T-helper 1 cell (primary cell): ENCODE data around the gene LINS1.

Experiments used
- DNase-seq, 5 donors: peaks; one replicate each; pipeline ENCODE4 v3.0.0-alpha.2; 2012 to 2020
- total RNA-seq, 4 donors: gene quantifications; one replicate each; lab custom pipeline; 2026; lab: John Stamatoyannopoulos, UW

Gene LINS1, protein sequence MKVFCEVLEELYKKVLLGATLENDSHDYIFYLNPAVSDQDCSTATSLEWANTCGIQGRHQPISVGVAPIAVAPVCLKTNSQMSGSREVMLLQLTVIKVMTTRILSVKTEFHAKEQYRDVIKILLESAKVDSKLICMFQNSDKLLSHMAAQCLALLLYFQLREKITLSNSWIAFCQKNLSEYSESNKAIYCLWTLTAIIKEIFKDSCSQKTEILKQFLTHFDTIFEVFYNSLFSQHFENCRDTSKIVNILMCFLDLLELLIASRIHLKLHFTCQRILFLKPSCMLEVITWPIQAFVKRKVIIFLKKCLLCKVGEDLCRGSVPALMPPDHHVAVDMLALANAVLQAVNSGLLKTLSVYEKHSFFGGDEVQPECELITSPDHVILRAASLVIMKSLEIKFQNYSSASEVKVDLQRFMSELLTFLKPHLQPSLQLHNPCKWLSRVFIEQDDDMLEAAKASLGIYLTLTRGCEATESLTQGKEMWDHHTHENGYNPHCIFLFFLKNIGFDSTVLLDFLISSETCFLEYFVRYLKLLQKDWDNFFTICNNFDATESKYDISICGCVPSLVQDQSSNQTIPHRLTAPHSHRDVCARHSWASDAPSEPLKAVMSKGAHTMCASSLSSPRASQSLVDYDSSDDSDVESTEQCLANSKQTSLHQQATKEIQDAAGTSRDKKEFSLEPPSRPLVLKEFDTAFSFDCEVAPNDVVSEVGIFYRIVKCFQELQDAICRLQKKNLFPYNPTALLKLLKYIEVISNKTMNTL
- 42.6 to 99.6 (median 73.7) reads per million in 4 donors for total RNA-seq

DNA sequence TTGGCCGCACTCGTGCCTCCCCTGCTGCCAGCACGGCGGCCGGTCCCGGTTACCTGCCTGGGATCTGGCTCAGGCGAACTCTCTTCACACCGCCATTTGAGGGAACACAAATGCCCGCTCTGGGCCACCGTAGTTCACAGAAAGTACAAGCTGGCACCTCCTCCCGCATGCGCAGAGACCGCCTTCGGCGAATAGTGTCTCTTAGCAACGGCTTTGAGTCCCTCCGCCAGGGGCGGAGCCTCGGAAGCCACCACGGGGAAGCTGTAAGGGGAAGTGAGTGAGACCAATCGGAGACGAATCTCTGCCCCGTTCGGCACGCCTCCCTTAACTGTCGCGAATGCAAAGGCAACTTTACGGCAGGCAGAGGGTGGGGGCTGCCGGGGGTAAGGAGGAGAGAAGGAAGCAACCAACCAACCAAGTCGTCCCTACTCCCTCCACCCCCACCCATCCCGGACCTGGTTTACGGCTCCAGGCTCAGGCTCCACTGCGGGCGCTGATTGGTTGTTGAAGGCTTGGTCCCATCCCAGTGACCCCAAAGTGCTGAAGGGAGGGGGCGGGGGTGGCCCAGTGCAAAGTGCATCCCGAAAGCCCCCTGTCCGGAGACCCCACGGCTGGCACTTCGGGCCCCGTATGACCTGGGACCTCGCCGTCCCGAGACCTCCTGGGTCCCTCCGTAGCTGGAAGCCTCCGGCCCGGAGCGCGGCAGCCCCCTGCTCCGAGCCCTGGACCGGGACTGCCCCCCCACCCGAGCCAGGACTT lies at the start of gene LINS1, which contains the start of gene ASB7:
TSS of gene LINS1 (minus strand) at position 121 of the 759 bp plus-strand sequence. CDS start 21,342 bp downstream, outside the sequence.
TSS of gene ASB7 (plus strand) at position 526 of the 759 bp plus-strand sequence. CDS start 9,628 bp downstream, outside the sequence.
- peak; percentile 98 to 100 (median 99) for DNase-seq

GRCh38 chr15:100651253-100651652 lies 49.3 kb upstream of the LINS1 start:
- DNase-seq = no peak

- DNase-seq = no peak
These were observed 48.7 kb upstream of the LINS1 start for GRCh38 chr15:100650685-100651084.

GRCh38 chr15:100648951-100649350 lies 47.0 kb upstream of the LINS1 start:
- DNase-seq = no peak

DNA sequence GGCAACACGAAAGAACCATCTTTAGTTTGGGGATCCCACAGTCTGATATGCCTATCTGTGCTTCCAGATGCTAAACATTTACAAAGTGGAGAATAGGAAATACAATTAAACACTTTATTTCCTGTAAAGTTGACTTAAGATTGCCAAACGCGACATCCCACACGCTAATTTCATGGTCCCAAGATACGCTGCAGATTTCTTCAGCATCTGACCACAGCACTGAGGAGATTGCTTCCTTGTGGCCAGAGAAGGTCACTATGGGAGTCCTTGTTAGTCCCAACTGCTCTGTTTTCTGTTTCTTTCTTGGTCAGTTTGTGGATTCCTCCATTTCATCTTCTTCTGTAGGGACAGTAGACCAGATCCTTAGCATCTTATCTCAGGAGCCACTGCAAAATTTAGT lies 43.7 kb upstream of the LINS1 start:
- no peak for DNase-seq

DNA sequence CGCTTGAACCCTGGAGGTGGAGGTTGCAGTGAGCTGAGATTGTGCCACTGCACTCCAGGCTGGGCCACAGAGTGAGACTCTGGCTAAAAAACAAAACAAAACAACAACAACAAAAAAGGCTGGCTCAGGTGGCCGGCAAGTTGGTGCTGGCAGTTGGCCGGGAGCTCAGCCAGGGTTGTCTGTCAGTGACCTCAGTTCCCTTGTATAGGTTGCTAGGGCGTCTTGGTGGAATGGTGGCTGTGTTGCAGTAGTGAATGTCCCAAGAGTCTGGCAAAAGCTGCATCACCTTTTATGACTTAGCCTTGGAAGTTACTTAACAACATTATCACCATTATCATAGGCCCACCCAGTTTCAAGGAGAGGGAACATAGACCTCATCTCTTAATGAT lies 41.0 kb upstream of the LINS1 start:
- DNase-seq = no peak

GRCh38 chr15:100642213-100642949 lies 40.4 kb upstream of the LINS1 start:
- no peak for DNase-seq

- DNase-seq = no peak
These were observed 36.3 kb upstream of the LINS1 start for GRCh38 chr15:100638177-100638730.

DNA sequence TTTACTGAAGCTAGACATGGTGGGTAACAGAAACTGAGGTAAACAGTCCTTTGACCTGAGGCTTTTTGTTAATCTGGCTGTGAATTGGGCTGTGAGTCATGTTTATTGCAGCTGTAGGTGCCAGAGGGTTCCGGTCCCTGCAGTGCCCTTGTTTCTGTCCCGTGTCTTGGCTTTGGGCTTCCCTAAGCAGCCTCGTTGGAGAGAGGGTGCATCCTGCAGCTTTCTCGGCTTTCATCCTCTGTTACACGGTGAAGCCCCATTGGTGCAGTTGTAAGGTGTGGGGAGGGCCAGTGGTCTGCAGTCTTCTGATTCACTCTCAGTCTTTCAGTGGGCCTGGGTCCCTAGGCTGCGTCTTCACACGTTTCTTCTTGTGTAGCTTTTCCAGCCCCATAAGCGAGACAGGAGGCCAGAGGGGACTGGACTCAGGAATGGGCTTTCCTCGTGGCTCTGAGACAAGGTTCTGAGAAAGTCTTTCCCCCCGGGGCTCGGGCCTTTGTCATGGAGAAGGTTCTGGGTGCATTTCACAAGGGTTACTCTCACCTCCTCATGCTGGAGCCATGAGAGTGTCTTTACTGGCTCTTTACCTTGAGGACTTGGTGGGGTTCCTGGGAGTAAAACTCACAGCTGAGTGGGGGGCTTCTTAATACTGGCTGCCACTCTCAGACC lies 33.6 kb upstream of the LINS1 start:
- DNase-seq = no peak

DNA sequence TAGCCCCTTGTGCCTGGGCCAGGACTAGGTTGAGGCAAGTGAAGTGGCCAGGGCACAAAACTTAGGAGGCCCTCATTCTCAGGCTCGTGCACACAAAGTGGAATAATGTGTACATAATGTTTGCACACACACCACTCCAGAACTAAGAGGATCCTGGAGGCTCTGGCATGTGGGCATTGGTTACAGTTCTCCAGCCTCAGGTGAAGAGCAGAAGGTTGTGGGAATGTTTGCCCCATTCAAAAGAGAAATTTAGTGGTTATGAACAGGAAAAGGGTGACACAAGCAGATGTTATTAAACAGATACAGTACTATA lies 31.7 kb upstream of the LINS1 start:
- no peak for DNase-seq

GRCh38 chr15:100631831-100632230 lies 29.8 kb upstream of the LINS1 start:
- DNase-seq = no peak

- DNase-seq = no peak
These were observed 26.8 kb upstream of the LINS1 start for GRCh38 chr15:100628746-100629145.

DNA sequence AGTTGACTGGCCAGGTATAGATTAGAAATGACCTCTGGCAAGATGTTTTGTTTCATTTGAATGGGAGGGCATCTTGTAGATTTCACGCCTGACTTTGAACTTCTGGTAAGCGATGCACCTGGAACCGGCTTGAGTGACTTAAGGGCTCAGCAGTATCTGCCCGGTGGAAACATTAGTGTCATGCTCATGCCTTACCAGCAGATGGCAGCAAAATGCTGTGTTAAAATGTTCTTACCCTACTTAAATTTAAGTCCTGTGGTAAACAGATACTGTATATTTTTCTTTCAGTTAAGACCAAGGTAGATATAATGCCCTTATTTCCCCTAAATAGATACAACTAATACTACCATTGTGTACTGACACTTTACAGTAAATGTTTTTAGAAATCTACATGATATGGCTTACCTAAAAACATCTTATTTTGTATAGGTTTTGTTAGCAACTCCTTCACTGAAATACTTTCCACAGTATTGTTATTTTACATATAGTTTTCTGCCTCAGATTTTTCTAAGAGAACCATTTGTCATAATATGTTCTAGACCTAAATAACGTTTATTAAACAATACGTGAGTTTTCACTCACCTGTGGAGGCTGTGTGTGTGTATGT lies 25.9 kb upstream of the LINS1 start:
- DNase-seq = peak; percentile 18 to 72 (median 43)

DNA sequence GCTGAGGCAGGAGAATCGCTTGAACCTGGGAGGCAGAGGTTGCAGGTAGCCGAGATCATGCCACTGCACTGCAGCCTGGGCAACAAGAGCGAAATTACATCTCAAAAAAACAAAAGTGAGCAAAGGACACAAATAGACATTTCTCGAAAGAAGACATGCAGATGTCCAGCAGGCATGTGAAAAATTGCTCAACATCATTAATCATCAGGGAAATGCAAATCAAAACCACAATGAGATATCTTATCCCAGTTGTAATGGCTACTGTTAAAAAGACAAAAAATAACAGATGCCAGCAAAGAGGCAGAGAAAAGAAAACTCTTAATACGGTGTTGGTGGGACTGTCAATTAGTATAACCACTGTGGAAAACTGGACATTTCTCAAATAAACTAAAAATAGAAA lies 21.3 kb upstream of the LINS1 start:
- DNase-seq = no peak

GRCh38 chr15:100616700-100617099 lies 14.7 kb upstream of the LINS1 start:
- no peak for DNase-seq

DNA sequence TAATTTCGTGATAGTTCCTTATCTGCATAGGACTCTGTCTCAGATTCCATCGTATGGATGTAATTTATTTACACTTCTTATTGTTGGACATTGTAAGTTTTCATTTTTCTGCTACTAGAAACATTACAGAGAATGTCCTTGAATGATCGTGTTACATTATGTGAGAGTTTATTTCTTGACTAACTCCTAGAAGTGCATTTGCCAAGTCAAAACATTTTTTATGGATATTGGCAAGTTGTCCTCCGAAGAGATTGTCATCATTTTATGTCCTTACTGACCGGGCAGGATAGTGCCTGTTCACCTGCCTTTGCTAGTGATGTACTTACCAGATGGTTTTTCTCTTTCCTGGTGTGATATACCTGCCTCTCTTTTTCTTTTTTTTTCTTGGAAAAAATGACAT lies 13.8 kb upstream of the LINS1 start:
- no peak for DNase-seq

DNA sequence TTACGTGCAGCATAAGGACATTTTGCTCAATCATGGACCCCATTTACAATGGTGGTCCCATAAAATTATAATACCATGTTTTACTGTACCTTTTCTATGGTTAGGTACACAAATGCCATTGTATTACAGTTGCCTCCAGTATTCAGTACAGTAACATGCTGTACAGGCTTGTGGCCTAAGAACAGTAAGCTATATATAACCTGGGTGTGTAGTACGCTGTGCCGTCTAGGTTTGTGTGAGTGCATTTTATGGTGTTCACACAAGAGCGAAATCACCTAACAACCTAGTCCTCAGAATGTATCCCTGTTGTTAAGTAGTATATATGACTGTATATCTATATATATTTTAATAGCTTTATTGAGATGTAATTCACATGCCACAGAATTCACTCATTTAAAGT lies 12.9 kb upstream of the LINS1 start:
- no peak for DNase-seq

GRCh38 chr15:100614336-100614735 lies 12.4 kb upstream of the LINS1 start:
- no peak for DNase-seq

GRCh38 chr15:100613208-100613607 lies 11.2 kb upstream of the LINS1 start:
- no peak for DNase-seq

DNA sequence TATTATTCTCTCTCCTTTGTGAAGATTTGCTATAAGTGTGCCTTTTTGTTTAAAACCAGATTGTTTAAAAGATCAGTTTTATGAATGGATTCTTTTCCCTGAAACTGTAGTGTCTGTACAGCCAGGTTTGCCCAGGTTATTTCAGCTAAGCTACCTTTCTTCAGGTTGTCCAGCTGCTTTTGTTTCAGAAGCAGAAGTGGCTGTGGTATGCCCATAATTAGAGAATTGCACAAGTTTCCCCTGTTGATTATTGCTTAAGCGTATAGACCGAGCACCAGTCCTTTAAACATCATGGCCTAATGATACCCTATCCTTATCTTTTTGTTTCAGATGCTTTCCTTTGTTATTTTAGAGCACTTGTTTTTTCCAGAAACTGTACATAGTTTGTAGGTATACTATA lies 10.6 kb upstream of the LINS1 start:
- DNase-seq = no peak

GRCh38 chr15:100602823-100603393 lies 924 bp upstream of the LINS1 start:
- DNase-seq = peak in 3 of 5 donors; percentile 12 to 79 (median 19)
